SK-N-SH (cell line): Measurements from ENCODE around the gene MMAB. TPM values are rescaled to one million over a fixed set of nuclear protein-coding genes. Genes with fewer than 3 reads are reported as not detected.

Source experiments
- CTCF ChIA-PET: fragments of 300-600, 350-600 bp; formaldehyde crosslinking; extraction: SDS; loops from one replicate; lab custom pipeline; 2021; lab: Yijun Ruan, JAX
- POLR2A ChIA-PET: fragments of 350-600 bp; sonication (Branson Sonifier 250); formaldehyde crosslinking; extraction: SDS; loops from one replicate; lab custom pipeline; 2020; ENCODE audit warnings: antibody characterized with exemption, inconsistent platforms; lab: Yijun Ruan, JAX
- DNase-seq: peaks from one replicate; pipeline ENCODE4 v3.0.0; 2012
- H2AFZ ChIP-seq: fragments of 200-600 bp; sonication (generic); 2 replicates; pipeline ENCODE4 v1.8.1; 2016; ENCODE audit warnings: antibody characterized with exemption, mild to moderate bottlenecking, low read depth
- H3F3A ChIP-seq: fragments of 200-600 bp; sonication (generic); replicated peaks from 2 replicates; pipeline ENCODE3; 2016; ENCODE audit warnings: antibody characterized with exemption, mild to moderate bottlenecking; ENCODE audit not compliant: insufficient read depth
- H3K27ac ChIP-seq, 2 experiments: fragments of 200-500 bp in 1 of 2; fragments of 200-600 bp in 1 of 2; sonication (Bioruptor generic) in 1 of 2; sonication (generic), shearing (Covaris generic) in 1 of 2; 2 replicates each; pipeline versions ENCODE4 v1.5.1 to v1.6.1; 2014 to 2016; ENCODE audit warnings: low read depth in 2 of 2, inconsistent platforms in 1 of 2, low read length in 1 of 2, mild to moderate bottlenecking in 1 of 2, mixed read lengths in 1 of 2
- H3K27me3 ChIP-seq: fragments of 200-600 bp; sonication (generic), shearing (Covaris generic); 2 replicates; pipeline ENCODE4 v1.6.1; 2016; ENCODE audit warnings: mixed run types; ENCODE audit not compliant: insufficient read depth
- H3K36me3 ChIP-seq, 2 experiments: fragments of 200-500 bp in 1 of 2; fragments of 200-600 bp in 1 of 2; sonication (Bioruptor generic) in 1 of 2; sonication (generic) in 1 of 2; replicated peaks in 1 of 2; 2 replicates each; pipeline versions ENCODE3 to v1.5.1; 2014 to 2016; ENCODE audit warnings: low read length in 1 of 2, mild to moderate bottlenecking in 1 of 2; ENCODE audit not compliant: insufficient read depth in 2 of 2, control insufficient read depth in 1 of 2
- H3K4me1 ChIP-seq, 2 experiments: fragments of 200-500 bp in 1 of 2; fragments of 200-600 bp in 1 of 2; sonication (Bioruptor generic) in 1 of 2; sonication (generic), shearing (Covaris generic) in 1 of 2; 2 replicates each; pipeline versions ENCODE4 v1.5.1 to v1.6.1; 2014 to 2016; ENCODE audit warnings: low read depth in 1 of 2, low read length in 1 of 2, mixed run types in 1 of 2; ENCODE audit not compliant: insufficient read depth in 2 of 2, control insufficient read depth in 1 of 2
- H3K4me2 ChIP-seq: fragments of 200-600 bp; sonication (generic), shearing (Covaris generic); 2 replicates; pipeline ENCODE4 v1.6.1; 2017; ENCODE audit warnings: mixed run types
- H3K4me3 ChIP-seq, 2 experiments: fragments of 200-500 bp in 1 of 2; fragments of 200-600 bp in 1 of 2; sonication (Bioruptor generic) in 1 of 2; sonication (generic), shearing (Covaris generic) in 1 of 2; 2 replicates each; pipeline versions ENCODE4 v1.5.1 to v1.8.1; 2014 to 2016; ENCODE audit warnings: low read depth in 2 of 2, inconsistent platforms in 1 of 2, low read length in 1 of 2, mild to moderate bottlenecking in 1 of 2, mixed read lengths in 1 of 2, moderate library complexity in 1 of 2
- H3K79me2 ChIP-seq: fragments of 200-600 bp; sonication (generic); 2 replicates; pipeline ENCODE4 v1.8.1; 2017; ENCODE audit warnings: mild to moderate bottlenecking; ENCODE audit not compliant: insufficient read depth
- H3K9ac ChIP-seq: fragments of 200-600 bp; sonication (generic); 2 replicates; pipeline ENCODE4 v1.6.1; 2017; ENCODE audit warnings: mixed run types
- H3K9me2 ChIP-seq: fragments of 200-600 bp; sonication (generic); 2 replicates; pipeline ENCODE4 v1.6.1; 2017; ENCODE audit warnings: mixed run types
- H3K9me3 ChIP-seq: fragments of 200-600 bp; sonication (generic); 2 replicates; pipeline ENCODE4 v1.6.1; 2017; ENCODE audit warnings: mixed run types, mild to moderate bottlenecking, moderate library complexity
- H4K20me1 ChIP-seq: fragments of 200-600 bp; sonication (generic); 2 replicates; pipeline ENCODE4 v1.6.1; 2017; ENCODE audit warnings: mild to moderate bottlenecking, mixed run types; ENCODE audit not compliant: insufficient read depth
- CHD2 ChIP-seq: fragments of 150-350 bp; IDR thresholded peaks from 2 replicates; pipeline ENCODE4 v1.6.1; 2018; ENCODE audit warnings: low read length; ENCODE audit not compliant: partially characterized antibody
- EZH2phosphoT487 ChIP-seq: fragments of 200-600 bp; sonication (generic); IDR thresholded peaks from 2 replicates; pipeline ENCODE4 v1.6.1; 2017; ENCODE audit warnings: low read depth, mixed run types, mild to moderate bottlenecking, antibody characterized with exemption, moderate library complexity, borderline replicate concordance
- FOSL2 ChIP-seq: IDR thresholded peaks from 2 replicates; pipeline ENCODE4 v1.4.0; 2012; ENCODE audit warnings: low read depth, mild to moderate bottlenecking, moderate library complexity, borderline replicate concordance
- FOXM1 ChIP-seq: IDR thresholded peaks from 2 replicates; pipeline ENCODE4 v1.4.0; 2012; ENCODE audit warnings: low read depth, mild to moderate bottlenecking
- JUND ChIP-seq: IDR thresholded peaks from 2 replicates; pipeline ENCODE4 v1.4.0; 2012
- NFIC ChIP-seq: IDR thresholded peaks from 2 replicates; pipeline ENCODE4 v1.4.0; 2012; ENCODE audit warnings: borderline replicate concordance
- NRF1 ChIP-seq: IDR thresholded peaks from 2 replicates; pipeline ENCODE4 v1.6.1; 2012; ENCODE audit warnings: low read depth, mild to moderate bottlenecking, low read length
- POLR2AphosphoS5 ChIP-seq: IDR thresholded peaks from 2 replicates; pipeline ENCODE4 v1.6.1; 2012; ENCODE audit warnings: low read depth, low read length
- SIN3A ChIP-seq: IDR thresholded peaks from 2 replicates; pipeline ENCODE4 v1.6.1; 2012; ENCODE audit warnings: low read depth, mild to moderate bottlenecking, low read length, moderate library complexity, borderline replicate concordance
- TAF1 ChIP-seq: IDR thresholded peaks from 2 replicates; pipeline ENCODE4 v1.6.1; 2012; ENCODE audit warnings: low read depth, mild to moderate bottlenecking, low read length, moderate library complexity, borderline replicate concordance
- TEAD4 ChIP-seq: IDR thresholded peaks from 2 replicates; pipeline ENCODE4 v1.4.0; 2012; ENCODE audit warnings: mild to moderate bottlenecking, borderline replicate concordance; ENCODE audit not compliant: insufficient read depth
- USF1 ChIP-seq: IDR thresholded peaks from 2 replicates; pipeline ENCODE4 v1.4.0; 2012; ENCODE audit warnings: low read depth, borderline replicate concordance
- WGBS: methylation state at CpG from one replicate; pipeline ENCODE4 v1.1.6; 2017; ENCODE audit warnings: low lambda C conversion rate; 5-methylcytosine and 5-hydroxymethylcytosine counted together
- polyA plus RNA-seq, 3 experiments: library from polyadenylated mRNA; depleted of rRNA; stranded (reverse); fragments of >200 nt; gene quantifications; 2 replicates each; pipeline ENCODE4 v1.2.3, GENCODE V29; 2012
- TF ChIP-seq, protein P1 (sequence below): IDR thresholded peaks from 2 replicates; pipeline ENCODE4 v1.4.0; 2012; ENCODE audit warnings: low read depth
- TF ChIP-seq, protein P2 (sequence below): IDR thresholded peaks from 2 replicates; pipeline ENCODE4 v1.6.1; 2012; ENCODE audit warnings: mild to moderate bottlenecking, low read depth, low read length, moderate library complexity
- TF ChIP-seq, protein P3 (sequence below): fragments of 150-350 bp; IDR thresholded peaks from 2 replicates; pipeline ENCODE4 v1.6.1; 2016; ENCODE audit warnings: mild to moderate bottlenecking, low read depth, low read length
- TF ChIP-seq, protein P4 (sequence below): fragments of 200-600 bp; sonication (generic); IDR thresholded peaks from 2 replicates; pipeline ENCODE4 v1.6.1; 2017; ENCODE audit warnings: antibody characterized with exemption, mild to moderate bottlenecking, moderate library complexity
- TF ChIP-seq, protein P5 (sequence below): fragments of 150-350 bp; IDR thresholded peaks from 2 replicates; pipeline ENCODE4 v1.6.1; 2017; ENCODE audit warnings: antibody characterized with exemption, low read length, low read depth, borderline replicate concordance

MMAB gene
- polyA plus RNA-seq, 1 of the 3 experiments (the other 2 are of a cell fraction) = 15.9 TPM

- peaks cover 0 to 12% of the 10 kb centered on the region in 2 experiments for H3K36me3 ChIP-seq
- no peak overlapping the region for H3K9ac ChIP-seq
- no peak for DNase-seq
- no peak overlapping the region for H2AFZ ChIP-seq
- no peaks in the 10 kb centered on the region for H3K9me3 ChIP-seq
- no peaks in the 10 kb centered on the region for H3K9me2 ChIP-seq
- no peaks in the 10 kb centered on the region for H3K79me2 ChIP-seq
- no peak overlapping the region for H3K27ac ChIP-seq
- WGBS = 90% methylated on average over 14 of the region's 16 CpGs
- no peaks in the 10 kb centered on the region for H4K20me1 ChIP-seq
- POLR2A ChIA-PET = interaction anchor here (1.1 to 1.3 kb wide), 3 partner anchors 13 to 124 kb away, joined by 3 to 4 read pairs (median 3); partner anchors contain the start of gene FAM222A
- no peak overlapping the region for H3K4me2 ChIP-seq
- no peaks in the 10 kb centered on the region for H3K27me3 ChIP-seq
- H3K4me3 ChIP-seq = no peak overlapping the region
- TF ChIP-seq FOXM1 (no peak), JUND (no peak), NRF1 (no peak), SIN3A (no peak), TEAD4 (no peak), USF1 (no peak), FOSL2 (no peak), POLR2AphosphoS5 (no peak), EZH2phosphoT487 (no peak), NFIC (no peak), CHD2 (no peak), TAF1 (no peak)
- TF ChIP-seq, protein P1, sequence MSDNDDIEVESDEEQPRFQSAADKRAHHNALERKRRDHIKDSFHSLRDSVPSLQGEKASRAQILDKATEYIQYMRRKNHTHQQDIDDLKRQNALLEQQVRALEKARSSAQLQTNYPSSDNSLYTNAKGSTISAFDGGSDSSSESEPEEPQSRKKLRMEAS = no peak
- TF ChIP-seq, protein P2, sequence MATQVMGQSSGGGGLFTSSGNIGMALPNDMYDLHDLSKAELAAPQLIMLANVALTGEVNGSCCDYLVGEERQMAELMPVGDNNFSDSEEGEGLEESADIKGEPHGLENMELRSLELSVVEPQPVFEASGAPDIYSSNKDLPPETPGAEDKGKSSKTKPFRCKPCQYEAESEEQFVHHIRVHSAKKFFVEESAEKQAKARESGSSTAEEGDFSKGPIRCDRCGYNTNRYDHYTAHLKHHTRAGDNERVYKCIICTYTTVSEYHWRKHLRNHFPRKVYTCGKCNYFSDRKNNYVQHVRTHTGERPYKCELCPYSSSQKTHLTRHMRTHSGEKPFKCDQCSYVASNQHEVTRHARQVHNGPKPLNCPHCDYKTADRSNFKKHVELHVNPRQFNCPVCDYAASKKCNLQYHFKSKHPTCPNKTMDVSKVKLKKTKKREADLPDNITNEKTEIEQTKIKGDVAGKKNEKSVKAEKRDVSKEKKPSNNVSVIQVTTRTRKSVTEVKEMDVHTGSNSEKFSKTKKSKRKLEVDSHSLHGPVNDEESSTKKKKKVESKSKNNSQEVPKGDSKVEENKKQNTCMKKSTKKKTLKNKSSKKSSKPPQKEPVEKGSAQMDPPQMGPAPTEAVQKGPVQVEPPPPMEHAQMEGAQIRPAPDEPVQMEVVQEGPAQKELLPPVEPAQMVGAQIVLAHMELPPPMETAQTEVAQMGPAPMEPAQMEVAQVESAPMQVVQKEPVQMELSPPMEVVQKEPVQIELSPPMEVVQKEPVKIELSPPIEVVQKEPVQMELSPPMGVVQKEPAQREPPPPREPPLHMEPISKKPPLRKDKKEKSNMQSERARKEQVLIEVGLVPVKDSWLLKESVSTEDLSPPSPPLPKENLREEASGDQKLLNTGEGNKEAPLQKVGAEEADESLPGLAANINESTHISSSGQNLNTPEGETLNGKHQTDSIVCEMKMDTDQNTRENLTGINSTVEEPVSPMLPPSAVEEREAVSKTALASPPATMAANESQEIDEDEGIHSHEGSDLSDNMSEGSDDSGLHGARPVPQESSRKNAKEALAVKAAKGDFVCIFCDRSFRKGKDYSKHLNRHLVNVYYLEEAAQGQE = no peak
- TF ChIP-seq, protein P3, sequence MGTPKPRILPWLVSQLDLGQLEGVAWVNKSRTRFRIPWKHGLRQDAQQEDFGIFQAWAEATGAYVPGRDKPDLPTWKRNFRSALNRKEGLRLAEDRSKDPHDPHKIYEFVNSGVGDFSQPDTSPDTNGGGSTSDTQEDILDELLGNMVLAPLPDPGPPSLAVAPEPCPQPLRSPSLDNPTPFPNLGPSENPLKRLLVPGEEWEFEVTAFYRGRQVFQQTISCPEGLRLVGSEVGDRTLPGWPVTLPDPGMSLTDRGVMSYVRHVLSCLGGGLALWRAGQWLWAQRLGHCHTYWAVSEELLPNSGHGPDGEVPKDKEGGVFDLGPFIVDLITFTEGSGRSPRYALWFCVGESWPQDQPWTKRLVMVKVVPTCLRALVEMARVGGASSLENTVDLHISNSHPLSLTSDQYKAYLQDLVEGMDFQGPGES = no peak
- TF ChIP-seq, protein P4, sequence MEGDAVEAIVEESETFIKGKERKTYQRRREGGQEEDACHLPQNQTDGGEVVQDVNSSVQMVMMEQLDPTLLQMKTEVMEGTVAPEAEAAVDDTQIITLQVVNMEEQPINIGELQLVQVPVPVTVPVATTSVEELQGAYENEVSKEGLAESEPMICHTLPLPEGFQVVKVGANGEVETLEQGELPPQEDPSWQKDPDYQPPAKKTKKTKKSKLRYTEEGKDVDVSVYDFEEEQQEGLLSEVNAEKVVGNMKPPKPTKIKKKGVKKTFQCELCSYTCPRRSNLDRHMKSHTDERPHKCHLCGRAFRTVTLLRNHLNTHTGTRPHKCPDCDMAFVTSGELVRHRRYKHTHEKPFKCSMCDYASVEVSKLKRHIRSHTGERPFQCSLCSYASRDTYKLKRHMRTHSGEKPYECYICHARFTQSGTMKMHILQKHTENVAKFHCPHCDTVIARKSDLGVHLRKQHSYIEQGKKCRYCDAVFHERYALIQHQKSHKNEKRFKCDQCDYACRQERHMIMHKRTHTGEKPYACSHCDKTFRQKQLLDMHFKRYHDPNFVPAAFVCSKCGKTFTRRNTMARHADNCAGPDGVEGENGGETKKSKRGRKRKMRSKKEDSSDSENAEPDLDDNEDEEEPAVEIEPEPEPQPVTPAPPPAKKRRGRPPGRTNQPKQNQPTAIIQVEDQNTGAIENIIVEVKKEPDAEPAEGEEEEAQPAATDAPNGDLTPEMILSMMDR = no peak
- TF ChIP-seq, protein P5, sequence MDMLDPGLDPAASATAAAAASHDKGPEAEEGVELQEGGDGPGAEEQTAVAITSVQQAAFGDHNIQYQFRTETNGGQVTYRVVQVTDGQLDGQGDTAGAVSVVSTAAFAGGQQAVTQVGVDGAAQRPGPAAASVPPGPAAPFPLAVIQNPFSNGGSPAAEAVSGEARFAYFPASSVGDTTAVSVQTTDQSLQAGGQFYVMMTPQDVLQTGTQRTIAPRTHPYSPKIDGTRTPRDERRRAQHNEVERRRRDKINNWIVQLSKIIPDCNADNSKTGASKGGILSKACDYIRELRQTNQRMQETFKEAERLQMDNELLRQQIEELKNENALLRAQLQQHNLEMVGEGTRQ = no peak
- CTCF ChIA-PET = interaction anchor here (0.7 to 14.2 kb wide), 11 partner anchors 8 to 186 kb away, joined by 3 to 175 read pairs (median 5); partner anchors contain the start of genes FAM222A, MMAB and MVK
- peaks cover 0 to 34% of the 10 kb centered on the region in 2 experiments; a peak in 2 of 4 replicates for H3K4me1 ChIP-seq
- peaks cover 3% of the 10 kb centered on the region for H3F3A ChIP-seq
Measured at GRCh38 chr12:109589691-109590245, 16.5 kb upstream of the MMAB start.
